ENCODE results near the gene PAXX.
A peak's percentile ranks its signal among the peaks of the same experiment; 100 is the strongest.

PAXX gene

DNA sequence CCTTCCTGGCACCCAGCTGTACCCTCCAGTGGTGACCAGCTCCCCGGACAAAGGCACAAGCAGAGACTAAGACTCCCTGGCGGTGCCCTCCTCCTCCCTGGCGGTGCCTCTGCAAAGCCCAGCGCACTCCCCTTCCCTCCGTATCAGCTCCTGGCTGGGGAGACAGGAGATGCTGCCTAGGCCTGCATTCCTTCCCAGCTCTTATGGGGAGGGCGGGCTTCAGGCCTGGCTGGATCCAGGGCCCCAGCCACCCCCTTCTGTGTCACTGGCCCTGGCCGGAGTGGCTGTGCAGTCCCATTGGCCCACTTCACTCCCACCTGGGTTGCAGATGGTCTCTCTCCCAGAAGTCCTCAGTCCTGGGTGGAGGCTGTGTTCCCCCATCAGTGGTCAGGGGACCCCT lies 33.7 kb upstream of the PAXX start:
- no peak for DNase-seq (ENCODE audit: low spot score)
- Histone ChIP-seq H3K4me3 (no peak overlapping the region), H3K27ac (no peak overlapping the region)
- no peak for TF ChIP-seq CTCF (IDR thresholded peaks at IDR 0.05)

GRCh38 chr9:136958898-136959850 lies 33.0 kb upstream of the PAXX start:
- no peak for DNase-seq (ENCODE audit: low spot score)
- no peak for TF ChIP-seq CTCF (IDR thresholded peaks at IDR 0.05)
- no peak overlapping the region for H3K4me3 ChIP-seq
- H3K27ac ChIP-seq = no peak overlapping the region

GRCh38 chr9:136960212-136960937 lies 31.8 kb upstream of the PAXX start:
- no peak overlapping the region for H3K4me3 ChIP-seq
- TF ChIP-seq CTCF (IDR thresholded peaks at IDR 0.05) = no peak
- peak overlapping the region in 1 of 2 donors; percentile 63 for H3K27ac ChIP-seq
- no peak for DNase-seq (ENCODE audit: low spot score)

DNA sequence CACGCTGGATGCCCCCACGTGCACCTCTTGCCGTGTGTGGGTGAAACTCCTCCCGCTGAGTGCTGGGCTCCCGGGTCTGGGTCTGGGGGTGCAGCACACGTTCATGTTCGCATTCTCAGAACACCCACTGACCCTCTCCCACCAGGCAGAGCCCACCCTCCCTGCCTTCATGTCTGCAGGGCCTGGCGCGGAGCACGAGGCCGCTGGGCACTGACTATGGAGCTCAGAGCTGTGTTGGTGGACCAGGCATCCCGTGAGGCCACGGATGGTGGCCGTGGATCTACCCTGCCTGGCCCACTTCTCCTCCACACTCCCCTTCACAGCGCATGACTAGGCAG lies 31.3 kb upstream of the PAXX start:
- TF ChIP-seq CTCF (IDR thresholded peaks at IDR 0.05) = no peak
- Histone ChIP-seq H3K27ac (peak overlapping the region; percentile 2 to 63), H3K4me3 (no peak overlapping the region)
- DNase-seq (ENCODE audit: low spot score) = no peak

- TF ChIP-seq CTCF (IDR thresholded peaks at IDR 0.05) = no peak
- peak overlapping the region; percentile 2 to 63 for H3K27ac ChIP-seq
- H3K4me3 ChIP-seq = no peak overlapping the region
- no peak for DNase-seq (ENCODE audit: low spot score)
These were observed 30.8 kb upstream of the PAXX start for GRCh38 chr9:136961279-136962065.

DNA sequence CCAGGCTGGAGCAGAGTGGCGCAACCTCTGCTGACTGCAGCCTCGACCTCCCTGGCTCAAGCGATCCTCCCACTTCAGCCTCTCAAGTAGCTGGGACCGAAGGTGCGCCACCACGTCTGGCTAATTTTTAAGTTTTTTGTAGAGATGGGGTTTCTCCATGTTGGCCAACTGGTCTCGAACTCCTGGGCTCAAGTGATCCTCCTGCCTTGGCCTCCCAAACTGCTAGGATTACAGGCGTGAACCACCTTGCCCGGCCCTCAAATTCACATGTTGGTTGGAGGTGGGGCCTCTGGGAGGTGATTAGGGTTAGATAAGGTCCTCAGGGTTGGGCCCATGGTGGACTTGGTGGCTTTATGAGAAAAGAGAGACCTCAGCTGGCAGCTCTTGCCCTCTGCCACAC lies 30.1 kb upstream of the PAXX start:
- no peak for TF ChIP-seq CTCF (IDR thresholded peaks at IDR 0.05)
- Histone ChIP-seq H3K4me3 (no peak overlapping the region), H3K27ac (no peak overlapping the region)
- DNase-seq (ENCODE audit: low spot score) = no peak
